GM19467 (cell line): ENCODE results near the gene URI1.

Source experiments
- ATAC-seq: cut with Tn5 transposase; IDR thresholded peaks from one replicate; pipeline ENCODE4 v1.9.1; 2021; ENCODE audit warnings: mild to moderate bottlenecking, moderate library complexity; ENCODE audit not compliant: unreplicated experiment

URI1 gene

GRCh38 chr19:29969891-29970290 lies 27.9 kb downstream of the URI1 start:
- ATAC-seq: no peak

GRCh38 chr19:29971002-29971401 lies 29.0 kb downstream of the URI1 start:
- ATAC-seq: no peak

GRCh38 chr19:29971648-29972047 lies 29.6 kb downstream of the URI1 start:
- no peak for ATAC-seq

- ATAC-seq: no peak
Observed at GRCh38 chr19:29974701-29975100, 32.7 kb downstream of the URI1 start.

- no peak for ATAC-seq
Observed at GRCh38 chr19:29976151-29976943, 34.3 kb downstream of the URI1 start.

GRCh38 chr19:29978080-29978479 lies 36.0 kb downstream of the URI1 start:
- no peak for ATAC-seq

GRCh38 chr19:29983568-29983967 lies 41.5 kb downstream of the URI1 start:
- no peak for ATAC-seq

- ATAC-seq: no peak
Observed at GRCh38 chr19:29985196-29985595, 43.2 kb downstream of the URI1 start.

GRCh38 chr19:29988351-29988750 lies 46.3 kb downstream of the URI1 start:
- no peak for ATAC-seq

GRCh38 chr19:29992233-29992867 lies 50.3 kb downstream of the URI1 start:
- no peak for ATAC-seq

GRCh38 chr19:29999490-29999889 lies 57.5 kb downstream of the URI1 start:
- ATAC-seq: no peak

- ATAC-seq: no peak
Observed at GRCh38 chr19:30000862-30001261, 58.8 kb downstream of the URI1 start.

GRCh38 chr19:30001301-30001700 lies 59.3 kb downstream of the URI1 start:
- no peak for ATAC-seq

- ATAC-seq: no peak
Observed at GRCh38 chr19:30001791-30002190, 59.8 kb downstream of the URI1 start.

- ATAC-seq: no peak
Observed at GRCh38 chr19:30003866-30004265, 61.8 kb downstream of the URI1 start.

GRCh38 chr19:30004403-30004802 lies 62.4 kb downstream of the URI1 start:
- no peak for ATAC-seq

- ATAC-seq: no peak
Observed at GRCh38 chr19:30006207-30006606, 64.2 kb downstream of the URI1 start.

GRCh38 chr19:30008169-30008568 lies 66.1 kb downstream of the URI1 start:
- no peak for ATAC-seq

- ATAC-seq: no peak
Observed at GRCh38 chr19:30009013-30009412, 67.0 kb downstream of the URI1 start.

- ATAC-seq: no peak
Observed at GRCh38 chr19:30011051-30011578, 69.1 kb downstream of the URI1 start.

GRCh38 chr19:30014770-30015169 lies 72.7 kb downstream of the URI1 start:
- no peak for ATAC-seq

GRCh38 chr19:30017172-30017571 lies 75.1 kb downstream of the URI1 start:
- peak; percentile 51 for ATAC-seq
